Measurements from ENCODE around the gene HK1.
"Not testable (repeated sequence)": the region's sequence is repeated elsewhere in the genome, so short reads cannot be mapped to it uniquely, and the experiment has no call there.

The HK1 gene

GRCh38 chr10:69450395-69450794, 172.1 kb downstream of the HK1 start:
- DNase-seq (ENCODE audit: low spot score), result not testable (repeated sequence)

DNA sequence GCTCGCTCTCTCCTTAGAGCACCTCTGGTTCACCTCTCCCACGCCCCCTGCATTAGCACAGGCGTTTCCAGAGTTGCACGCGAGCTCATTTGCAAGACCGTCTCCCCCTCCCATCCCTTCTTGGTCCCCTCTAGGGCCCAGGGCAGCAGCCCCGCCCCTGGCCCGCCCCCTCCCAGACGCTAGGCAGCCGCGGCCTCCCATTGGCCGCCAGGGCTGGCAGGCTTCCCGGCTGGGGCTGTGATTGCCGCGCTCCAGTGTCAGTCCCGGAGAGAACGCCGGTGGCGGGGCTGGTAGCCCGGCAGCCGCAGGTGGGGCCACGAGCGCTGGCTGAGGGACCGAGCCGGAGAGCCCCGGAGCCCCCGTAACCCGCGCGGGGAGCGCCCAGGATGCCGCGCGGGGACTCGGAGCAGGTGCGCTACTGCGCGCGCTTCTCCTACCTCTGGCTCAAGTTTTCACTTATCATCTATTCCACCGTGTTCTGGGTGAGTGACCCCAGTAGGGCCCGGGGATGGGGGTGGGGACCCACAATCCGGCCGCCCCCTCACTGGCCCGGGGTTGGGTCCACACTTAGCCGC, 173.0 kb downstream of the HK1 start, which contains the start of gene TSPAN15:
TSS of gene TSPAN15 (plus strand) at position 257 of the 575 bp plus-strand sequence. CDS start at position 387, 130 bp downstream.
- DNase-seq (ENCODE audit: low spot score), result peak; percentile 97
